WERI-Rb-1 (cell line): ENCODE data around the gene GGA2.
"Not testable (repeated sequence)": the region's sequence is repeated elsewhere in the genome, so short reads cannot be mapped to it uniquely, and the experiment has no call there.

Experiments used
- DNase-seq: peaks from one replicate; pipeline ENCODE4 v3.0.0-alpha.2; 2020
- H3K27ac ChIP-seq: fragments of 250-450 bp; sonication (Bioruptor Pico); 2 replicates; pipeline ENCODE4 v1.5.1; 2020; ENCODE audit warnings: mild to moderate bottlenecking, moderate library complexity
- H3K27me3 ChIP-seq: fragments of 250-450 bp; sonication (Bioruptor Pico); 2 replicates; pipeline ENCODE4 v1.5.1; 2021; ENCODE audit warnings: mild to moderate bottlenecking, low read depth, moderate library complexity; ENCODE audit not compliant: insufficient read depth, severe bottlenecking
- H3K36me3 ChIP-seq: fragments of 250-450 bp; sonication (Bioruptor Pico); 2 replicates; pipeline ENCODE4 v1.5.1; 2020; ENCODE audit warnings: mild to moderate bottlenecking, moderate library complexity
- H3K4me3 ChIP-seq: 2 replicates; pipeline ENCODE4 v1.5.1; 2011; ENCODE audit warnings: low read depth, mild to moderate bottlenecking, control low read depth, low read length
- H3K9me3 ChIP-seq: fragments of 250-450 bp; sonication (Bioruptor Pico); 2 replicates; pipeline ENCODE4 v1.5.1; 2021; ENCODE audit warnings: mild to moderate bottlenecking, moderate library complexity; ENCODE audit not compliant: severe bottlenecking
- TF ChIP-seq, protein P1 (sequence below): IDR thresholded peaks from 2 replicates; pipeline ENCODE4 v1.5.1; 2011; ENCODE audit warnings: low read depth, mild to moderate bottlenecking, control low read depth, inconsistent platforms, low read length

The GGA2 gene

DNA sequence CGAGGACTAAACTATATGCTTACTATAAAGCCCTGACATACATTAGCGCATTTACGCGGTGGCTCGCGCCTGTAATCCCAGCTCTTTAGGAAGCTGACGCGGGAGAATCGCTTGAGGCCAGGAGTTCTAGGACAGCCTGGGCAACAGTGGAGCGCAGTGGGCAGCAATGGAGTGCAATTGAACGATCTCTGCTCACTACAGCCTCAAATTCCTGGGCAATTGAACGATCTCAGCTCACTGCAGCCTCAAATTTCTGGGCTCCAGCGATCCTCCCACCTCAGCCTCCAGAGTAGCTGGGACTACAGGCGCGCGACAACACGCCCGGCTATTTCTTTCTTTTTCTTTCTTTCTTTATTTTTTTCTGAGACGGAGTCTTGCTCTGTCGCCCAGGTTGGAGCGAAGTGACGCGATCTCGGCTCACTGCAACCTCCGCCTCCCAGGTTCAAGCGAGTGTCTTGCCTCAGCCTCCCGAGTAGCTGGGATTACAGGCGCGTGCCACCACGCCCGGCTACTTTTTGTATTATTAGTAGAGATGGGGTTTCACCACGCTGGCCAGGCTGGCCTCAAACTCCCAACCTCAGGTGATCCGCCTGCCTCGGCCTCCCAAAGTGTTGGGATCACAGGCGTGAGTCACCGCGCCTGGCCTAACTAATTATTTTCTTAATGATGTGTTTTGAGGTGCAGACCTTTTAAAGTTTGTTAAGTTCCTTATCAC lies 56.8 kb downstream of the GGA2 start:
- no peak overlapping the region for H3K27ac ChIP-seq
- no peak for DNase-seq
- no peaks in the 10 kb centered on the region for H3K9me3 ChIP-seq
- H3K36me3 ChIP-seq: no peaks in the 10 kb centered on the region
- TF ChIP-seq, protein P1, sequence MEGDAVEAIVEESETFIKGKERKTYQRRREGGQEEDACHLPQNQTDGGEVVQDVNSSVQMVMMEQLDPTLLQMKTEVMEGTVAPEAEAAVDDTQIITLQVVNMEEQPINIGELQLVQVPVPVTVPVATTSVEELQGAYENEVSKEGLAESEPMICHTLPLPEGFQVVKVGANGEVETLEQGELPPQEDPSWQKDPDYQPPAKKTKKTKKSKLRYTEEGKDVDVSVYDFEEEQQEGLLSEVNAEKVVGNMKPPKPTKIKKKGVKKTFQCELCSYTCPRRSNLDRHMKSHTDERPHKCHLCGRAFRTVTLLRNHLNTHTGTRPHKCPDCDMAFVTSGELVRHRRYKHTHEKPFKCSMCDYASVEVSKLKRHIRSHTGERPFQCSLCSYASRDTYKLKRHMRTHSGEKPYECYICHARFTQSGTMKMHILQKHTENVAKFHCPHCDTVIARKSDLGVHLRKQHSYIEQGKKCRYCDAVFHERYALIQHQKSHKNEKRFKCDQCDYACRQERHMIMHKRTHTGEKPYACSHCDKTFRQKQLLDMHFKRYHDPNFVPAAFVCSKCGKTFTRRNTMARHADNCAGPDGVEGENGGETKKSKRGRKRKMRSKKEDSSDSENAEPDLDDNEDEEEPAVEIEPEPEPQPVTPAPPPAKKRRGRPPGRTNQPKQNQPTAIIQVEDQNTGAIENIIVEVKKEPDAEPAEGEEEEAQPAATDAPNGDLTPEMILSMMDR: no peak
- no peaks in the 10 kb centered on the region for H3K27me3 ChIP-seq
- peak overlapping the region; percentile 85 for H3K4me3 ChIP-seq

DNA sequence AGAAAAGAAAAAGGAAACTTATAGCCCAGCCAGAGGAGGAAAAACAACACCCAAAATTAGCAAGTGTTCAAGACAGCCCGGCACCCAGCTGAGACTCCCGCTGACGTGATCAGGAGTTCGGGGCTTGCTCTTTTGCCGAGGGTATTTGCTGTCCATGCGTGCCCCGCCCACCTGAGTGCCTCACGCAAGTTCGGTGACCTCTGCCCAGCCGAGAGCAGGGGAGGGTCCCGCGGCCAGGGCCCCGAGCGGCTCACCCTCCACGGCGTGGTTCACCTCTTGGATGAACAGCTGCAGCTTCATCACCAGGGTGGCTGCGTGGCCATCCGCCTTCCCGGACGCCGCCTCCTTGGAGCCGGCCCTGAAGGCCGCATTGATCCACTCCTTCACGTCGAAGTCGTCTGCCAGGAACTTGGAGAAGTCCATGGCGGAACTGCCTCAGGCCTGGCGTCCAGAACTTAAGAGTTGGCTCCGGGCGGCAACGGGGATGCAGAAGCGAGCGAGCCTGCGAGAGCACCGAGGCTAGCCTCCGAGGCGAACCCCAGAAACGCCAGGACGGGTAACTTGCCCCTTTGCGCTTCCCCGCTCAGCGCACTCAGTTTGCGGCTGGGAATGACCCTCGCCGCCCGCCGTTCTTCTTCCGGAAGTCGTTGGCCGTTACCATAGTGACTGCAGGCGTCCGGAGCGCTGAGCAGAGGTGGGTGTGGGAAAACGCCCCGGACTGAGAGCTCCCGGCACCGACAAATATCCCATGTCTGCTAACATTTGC lies 57.5 kb downstream of the GGA2 start, which contains the start of gene COG7:
COG7 (minus strand) TSS at position 618 of the 766 bp plus-strand sequence; CDS start at position 423, 195 bp downstream.
- Histone ChIP-seq H3K36me3 (no peaks in the 10 kb centered on the region), H3K4me3 (peak within 1 kb of the TSS; percentile 85), H3K27me3 (no peaks in the 10 kb centered on the region), H3K27ac (peak within 1 kb of the TSS; percentile 79), H3K9me3 (no peaks in the 10 kb centered on the region)
- peak; percentile 89 for DNase-seq
- TF ChIP-seq, protein P1: no peak

DNA sequence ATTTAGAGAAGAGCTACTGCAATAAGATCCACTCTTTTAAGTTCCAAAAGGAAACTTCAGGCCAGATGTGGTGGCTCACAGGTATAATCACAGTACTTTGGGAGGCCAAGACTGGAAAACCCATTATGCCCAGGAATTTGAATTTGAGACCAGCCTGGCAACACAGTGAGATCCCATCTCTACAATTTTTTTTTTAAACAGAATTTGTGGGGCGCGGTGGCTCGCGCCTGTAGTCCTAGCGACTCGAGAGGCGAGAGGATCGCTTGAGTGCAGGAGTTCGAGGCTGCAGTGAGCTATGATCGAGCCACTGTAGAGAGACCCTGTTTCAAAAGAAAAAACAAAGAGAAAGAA lies 58.1 kb downstream of the GGA2 start:
- no peaks in the 10 kb centered on the region for H3K36me3 ChIP-seq
- TF ChIP-seq, protein P1: no peak
- no peaks in the 10 kb centered on the region for H3K9me3 ChIP-seq
- DNase-seq: no peak
- no peak overlapping the region for H3K27ac ChIP-seq
- H3K27me3 ChIP-seq: no peaks in the 10 kb centered on the region
- peak overlapping the region; percentile 85 for H3K4me3 ChIP-seq

- TF ChIP-seq, protein P1: no peak
- no peak overlapping the region for H3K27ac ChIP-seq
Measured at GRCh38 chr16:23448392-23448791, 61.9 kb downstream of the GGA2 start.

GRCh38 chr16:23437542-23437941 lies 72.8 kb downstream of the GGA2 start:
- not testable (repeated sequence) for H3K27me3 ChIP-seq, DNase-seq, H3K9me3 ChIP-seq, H3K4me3 ChIP-seq, H3K27ac ChIP-seq
- peaks cover 12% of the 10 kb centered on the region for H3K36me3 ChIP-seq

More at GRCh38 chr16:23448392-23448791, 61.9 kb downstream of the GGA2 start:
- H3K27me3 ChIP-seq: no peaks in the 10 kb centered on the region
- H3K9me3 ChIP-seq: no peaks in the 10 kb centered on the region
- no peak overlapping the region for H3K4me3 ChIP-seq
- H3K36me3 ChIP-seq: peaks cover 11% of the 10 kb centered on the region
- no peak for DNase-seq

GRCh38 chr16:23436951-23437350 lies 73.3 kb downstream of the GGA2 start:
- H3K9me3 ChIP-seq: no peaks in the 10 kb centered on the region
- H3K36me3 ChIP-seq: peaks cover 12% of the 10 kb centered on the region
- H3K27me3 ChIP-seq: no peaks in the 10 kb centered on the region
- no peak overlapping the region for H3K27ac ChIP-seq
- H3K4me3 ChIP-seq: no peak overlapping the region
- no peak for DNase-seq
- TF ChIP-seq, protein P1: no peak
